Breast epithelium (tissue), 3 donors: ENCODE data around the gene FNTB.

Source experiments
- CTCF ChIP-seq, 3 donors: fragments of 450-650 bp; IDR thresholded peaks; one replicate each; pipeline ENCODE4 v1.5.1; 2016 to 2017; ENCODE audit warnings: antibody characterized with exemption in 3 of 3, mild to moderate bottlenecking in 3 of 3, moderate library complexity in 3 of 3
- POLR2A ChIP-seq: fragments of 450-650 bp; IDR thresholded peaks from one replicate; pipeline ENCODE4 v1.6.1; 2016; ENCODE audit warnings: antibody characterized with exemption, mild to moderate bottlenecking, moderate library complexity

DNA sequence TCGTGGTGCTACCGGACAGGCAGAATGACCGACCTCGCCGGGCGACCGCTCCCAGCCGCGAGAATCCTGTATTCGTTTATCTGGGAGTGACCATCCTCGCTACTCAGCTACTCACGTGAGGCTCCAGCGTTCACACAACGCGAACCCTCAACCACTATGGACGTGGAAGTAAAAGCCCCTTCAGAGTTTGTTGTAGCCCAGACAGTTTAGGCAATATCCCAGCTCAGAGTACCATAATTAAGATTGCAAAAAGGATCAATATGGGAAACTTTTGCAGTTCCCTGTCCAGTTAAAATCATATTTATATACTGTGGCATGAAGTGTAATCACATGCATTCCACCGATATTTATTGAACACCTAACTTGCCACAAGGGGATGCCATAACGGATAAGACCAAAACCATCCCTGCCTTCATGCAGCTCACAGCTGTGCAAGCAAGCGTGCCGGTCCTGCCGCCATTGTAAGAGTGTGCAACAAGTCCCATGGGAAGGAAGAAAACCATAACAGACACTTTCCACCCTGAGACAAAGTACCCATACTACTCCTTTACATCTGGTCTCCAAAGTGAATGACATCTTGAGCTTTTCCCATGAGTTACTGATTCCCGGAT lies 116.6 kb downstream of the FNTB start:
- peak in 1 of 3 donors; percentile 13 for TF ChIP-seq CTCF (IDR thresholded peaks at IDR 0.05)
- no peak for TF ChIP-seq POLR2A
